Natural killer cell (primary cell): ENCODE measurements around the gene TFE3. TPM values are rescaled to one million over a fixed set of nuclear protein-coding genes. Genes with fewer than 3 reads are reported as not detected.

Experiments used
- ATAC-seq, 3 donors: fragments of 150-1000 bp in 2 of 3; fragments of 200-7000 bp in 1 of 3; cut with Tn5 transposase; 1 replicate in 1 of 3; 2 replicates in 2 of 3; pipeline ENCODE4 v1.10.0; 2021; ENCODE audit warnings: mild to moderate bottlenecking in 2 of 3, moderate library complexity in 2 of 3
- DNase-seq, 2 donors: peaks; one replicate each; pipeline versions ENCODE4 v3.0.0 to v3.0.0-alpha.2; 2013 to 2021; ENCODE audit warnings: mixed read lengths in 1 of 2
- H3K27ac ChIP-seq: one replicate; pipeline ENCODE4 v1.5.1; 2013; ENCODE audit warnings: mild to moderate bottlenecking, low read length
- H3K27me3 ChIP-seq: one replicate; pipeline ENCODE4 v1.6.1; 2013; ENCODE audit warnings: low read length; ENCODE audit not compliant: control insufficient read depth, insufficient read depth
- H3K36me3 ChIP-seq: one replicate; pipeline ENCODE4 v1.6.1; 2013; ENCODE audit warnings: low read length; ENCODE audit not compliant: control insufficient read depth, insufficient read depth
- H3K4me1 ChIP-seq: one replicate; pipeline ENCODE4 v1.6.1; 2013; ENCODE audit warnings: low read length; ENCODE audit not compliant: control insufficient read depth, insufficient read depth
- H3K4me3 ChIP-seq: one replicate; pipeline ENCODE4 v1.5.1; 2013; ENCODE audit warnings: low read length
- H3K9me3 ChIP-seq: one replicate; pipeline ENCODE4 v1.6.1; 2013; ENCODE audit warnings: low read length; ENCODE audit not compliant: control insufficient read depth, insufficient read depth
- H3K27ac Mint-ChIP-seq, 2 donors: one replicate each; pipeline ENCODE4 v1.8.0; 2022; ENCODE audit warnings: mild to moderate bottlenecking in 2 of 2, mixed read lengths in 2 of 2, moderate library complexity in 1 of 2
- H3K27me3 Mint-ChIP-seq, 2 donors: one replicate each; pipeline ENCODE4 v1.8.0; 2022; ENCODE audit warnings: low read depth in 2 of 2, mixed read lengths in 2 of 2
- H3K36me3 Mint-ChIP-seq: one replicate; pipeline ENCODE4 v1.8.0; 2022; ENCODE audit warnings: mixed read lengths
- H3K4me1 Mint-ChIP-seq, 2 donors: one replicate each; pipeline ENCODE4 v1.8.0; 2022; ENCODE audit warnings: mixed read lengths in 2 of 2
- H3K4me3 Mint-ChIP-seq: one replicate; pipeline ENCODE4 v1.8.0; 2022; ENCODE audit warnings: mild to moderate bottlenecking, moderate library complexity, mixed read lengths
- H3K9me3 Mint-ChIP-seq, 2 donors: one replicate each; pipeline ENCODE4 v1.8.0; 2022; ENCODE audit warnings: mixed read lengths in 2 of 2
- CTCF ChIP-seq: fragments of 200-600 bp; IDR thresholded peaks from one replicate; pipeline ENCODE4 v1.8.0; 2022; ENCODE audit warnings: antibody characterized with exemption
- WGBS: methylation state at CpG from one replicate; pipeline ENCODE4 v1.1.7; 2013; ENCODE audit warnings: missing lambda C conversion rate; ENCODE audit not compliant: insufficient coverage; 5-methylcytosine and 5-hydroxymethylcytosine counted together
- intact Hi-C: fragments of 100-400 bp; cut with micrococcal nuclease; formaldehyde crosslinking; loops from one replicate; pipeline ENCODE4 v1.14.2; 2022
- total RNA-seq, 4 donors: library from RNA; stranded (reverse); fragments of 120-200 nt in 1 of 4; gene quantifications; one replicate each; pipeline versions ENCODE4 v1.2.3 to v1.2.4, GENCODE V29; 2013 to 2022

Gene TFE3
- total RNA-seq, 3 donors from 2014 or later (not counting 1 experiment from before 2014, with no cell fraction given), result 43.8 to 57.5 (median 43.9) TPM

GRCh38 chrX:49079489-49080428, 36.6 kb upstream of the TFE3 start, which contains the start of gene WDR45:
Gene WDR45 (minus strand): TSS chrX:49079887. CDS start chrX:49078095, 1,792 bp downstream.
- Mint-ChIP-seq H3K9me3 (no peaks in the 10 kb centered on the region), H3K27me3 (no peaks in the 10 kb centered on the region), H3K36me3 (no peaks in the 10 kb centered on the region), H3K4me3 (peak within 1 kb of the TSS; percentile 91), H3K27ac (peak within 1 kb of the TSS; percentile 90 to 99), H3K4me1 (peaks cover 7 to 14% of the 10 kb centered on the region in 2 donors)
- peak within 1 kb of the TSS; percentile 96 for H3K27ac ChIP-seq
- DNase-seq, result peak; percentile 64 to 84
- H3K4me3 ChIP-seq, result peak within 1 kb of the TSS; percentile 82
- no peaks in the 10 kb centered on the region for H3K9me3 ChIP-seq
- under 1% methylated on average over 53 of the region's 55 CpGs for WGBS
- ATAC-seq, result peak; percentile 80 to 90 (median 83)
- TF ChIP-seq CTCF, result no peak
- H3K4me1 ChIP-seq, result peaks cover 11% of the 10 kb centered on the region
- intact Hi-C loops, result no loop called here
- H3K27me3 ChIP-seq, result no peaks in the 10 kb centered on the region
- H3K36me3 ChIP-seq, result peaks cover 8% of the 10 kb centered on the region

GRCh38 chrX:49077941-49078340, 34.8 kb upstream of the TFE3 start:
- H3K36me3 ChIP-seq, result peaks cover 8% of the 10 kb centered on the region
- DNase-seq (no peak), ATAC-seq (no peak)
- intact Hi-C loops, result no loop called here
- no peaks in the 10 kb centered on the region for H3K9me3 ChIP-seq
- H3K27ac ChIP-seq, result no peak overlapping the region
- Mint-ChIP-seq H3K36me3 (no peaks in the 10 kb centered on the region), H3K27me3 (no peaks in the 10 kb centered on the region), H3K4me3 (no peak overlapping the region), H3K4me1 (peaks cover 14 to 23% of the 10 kb centered on the region in 2 donors), H3K9me3 (no peaks in the 10 kb centered on the region), H3K27ac (peak overlapping the region; percentile 90 to 99)
- WGBS, result 90% methylated on average over 4 of the region's 5 CpGs
- no peak for TF ChIP-seq CTCF
- H3K4me1 ChIP-seq, result peaks cover 26% of the 10 kb centered on the region
- no peak overlapping the region for H3K4me3 ChIP-seq
- no peaks in the 10 kb centered on the region for H3K27me3 ChIP-seq

- Mint-ChIP-seq H3K36me3 (no peaks in the 10 kb centered on the region), H3K27ac (no peak overlapping the region), H3K9me3 (no peaks in the 10 kb centered on the region), H3K27me3 (no peaks in the 10 kb centered on the region), H3K4me3 (no peak overlapping the region), H3K4me1 (peaks cover 18 to 27% of the 10 kb centered on the region in 2 donors)
- Histone ChIP-seq H3K4me3 (no peak overlapping the region), H3K27me3 (no peaks in the 10 kb centered on the region), H3K9me3 (no peaks in the 10 kb centered on the region), H3K36me3 (peaks cover 8% of the 10 kb centered on the region), H3K27ac (no peak overlapping the region), H3K4me1 (peaks cover 31% of the 10 kb centered on the region)
- 96% methylated on average over 11 of the region's 13 CpGs for WGBS
- DNase-seq (no peak), ATAC-seq (no peak)
- TF ChIP-seq CTCF, result no peak
- intact Hi-C loops, result loop anchor here (2.0 kb wide), 1 partner anchor 25 kb away; no protein-coding TSS in a partner anchor
Measured at GRCh38 chrX:49075347-49075746, 32.2 kb upstream of the TFE3 start.
